GM23338 (cell line): ENCODE measurements around the gene SHISAL2B. TPM values are rescaled to one million over a fixed set of nuclear protein-coding genes. Genes with fewer than 3 reads are reported as not detected.

Experiments used
- ATAC-seq: fragments of 200-7000 bp; cut with Tn5 transposase; 3 replicates; pipeline ENCODE4 v1.9.1; 2020
- DNase-seq: peaks from one replicate; pipeline ENCODE4 v3.0.0-alpha.2; 2015; ENCODE audit warnings: low spot score
- H2AFZ ChIP-seq: fragments of 200-600 bp; sonication (generic); 2 replicates; pipeline ENCODE4 v1.8.0; 2016; ENCODE audit warnings: antibody characterized with exemption, mild to moderate bottlenecking, moderate library complexity
- H3F3A ChIP-seq: fragments of 200-600 bp; sonication (generic); replicated peaks from 2 replicates; pipeline ENCODE4 v1.8.0; 2017; ENCODE audit warnings: antibody characterized with exemption, mixed run types, low read depth
- H3K27ac ChIP-seq: fragments of 200-600 bp; sonication (generic); 2 replicates; pipeline ENCODE4 v1.6.1; 2016; ENCODE audit warnings: low read depth
- H3K27me3 ChIP-seq: fragments of 200-600 bp; sonication (generic); 2 replicates; pipeline ENCODE4 v1.8.0; 2016; ENCODE audit warnings: mild to moderate bottlenecking, mixed run types, moderate library complexity; ENCODE audit not compliant: insufficient read depth
- H3K36me3 ChIP-seq: fragments of 200-600 bp; sonication (generic); 2 replicates; pipeline ENCODE4 v1.8.0; 2016; ENCODE audit warnings: mild to moderate bottlenecking; ENCODE audit not compliant: insufficient read depth
- H3K4me1 ChIP-seq: fragments of 200-600 bp; sonication (generic); 2 replicates; pipeline ENCODE4 v1.8.0; 2016; ENCODE audit warnings: mild to moderate bottlenecking, moderate library complexity; ENCODE audit not compliant: insufficient read depth
- H3K4me2 ChIP-seq: fragments of 200-600 bp; sonication (generic); 2 replicates; pipeline ENCODE4 v1.7.1; 2017; ENCODE audit warnings: mixed run types
- H3K4me3 ChIP-seq: fragments of 200-600 bp; sonication (generic); 2 replicates; pipeline ENCODE4 v1.6.1; 2016; ENCODE audit warnings: mixed run types
- H3K79me2 ChIP-seq: fragments of 200-600 bp; sonication (generic); replicated peaks from 2 replicates; pipeline ENCODE4 v1.8.0; 2017; ENCODE audit warnings: mild to moderate bottlenecking; ENCODE audit not compliant: insufficient read depth
- H3K9me2 ChIP-seq: fragments of 200-600 bp; sonication (generic); 2 replicates; pipeline ENCODE4 v1.8.0; 2017; ENCODE audit not compliant: insufficient read depth
- H4K20me1 ChIP-seq: fragments of 200-600 bp; sonication (generic); replicated peaks from 2 replicates; pipeline ENCODE4 v1.8.0; 2017; ENCODE audit warnings: mild to moderate bottlenecking; ENCODE audit not compliant: insufficient read depth
- H3K27ac Mint-ChIP-seq: 2 replicates; pipeline ENCODE4 v1.8.0; 2020; ENCODE audit warnings: inconsistent platforms, mild to moderate bottlenecking, moderate library complexity, mixed read lengths
- H3K27me3 Mint-ChIP-seq: 3 replicates; pipeline ENCODE4 v1.8.0; 2022; ENCODE audit warnings: low read depth, mild to moderate bottlenecking, moderate library complexity, mixed read lengths, inconsistent platforms; ENCODE audit not compliant: insufficient read depth, poor library complexity
- H3K36me3 Mint-ChIP-seq: 3 replicates; pipeline ENCODE4 v1.8.0; 2021; ENCODE audit warnings: low read depth, mild to moderate bottlenecking, inconsistent platforms, moderate library complexity, mixed read lengths
- H3K4me1 Mint-ChIP-seq: 3 replicates; pipeline ENCODE4 v1.8.0; 2020; ENCODE audit warnings: mild to moderate bottlenecking, inconsistent platforms, mixed read lengths
- H3K4me3 Mint-ChIP-seq: 3 replicates; pipeline ENCODE4 v1.8.0; 2021; ENCODE audit warnings: moderate library complexity, mild to moderate bottlenecking, inconsistent platforms, mixed read lengths
- H3K9me3 Mint-ChIP-seq: 3 replicates; pipeline ENCODE4 v1.8.0; 2020; ENCODE audit warnings: moderate library complexity, mild to moderate bottlenecking, inconsistent platforms, mixed read lengths
- EZH2 ChIP-seq: fragments of 200-600 bp; sonication (generic); IDR thresholded peaks from one replicate; pipeline ENCODE4 v1.8.0; 2017; ENCODE audit warnings: antibody characterized with exemption, mild to moderate bottlenecking, low read depth; ENCODE audit not compliant: unreplicated experiment
- NANOG ChIP-seq: IDR thresholded peaks from 2 replicates; pipeline ENCODE4 v1.6.1; 2016; ENCODE audit warnings: antibody characterized with exemption, borderline replicate concordance
- POLR2AphosphoS5 ChIP-seq: IDR thresholded peaks from 2 replicates; pipeline ENCODE4 v1.6.1; 2016; ENCODE audit warnings: antibody characterized with exemption, low read depth
- STAT1 ChIP-seq: IDR thresholded peaks from one replicate; pipeline ENCODE4 v1.6.1; 2016; ENCODE audit warnings: antibody characterized with exemption; ENCODE audit not compliant: unreplicated experiment
- ZNF331 ChIP-seq: fragments of 250-450 bp; sonication (Bioruptor Pico); IDR thresholded peaks from 2 replicates; pipeline ENCODE4 v1.5.0; 2020; ENCODE audit warnings: low read depth, mild to moderate bottlenecking, moderate library complexity
- long read RNA-seq: library from polyadenylated mRNA; unstranded; transcript quantifications from one replicate; pipeline ENCODE4 v2.0.0, GENCODE V29; 2020; ENCODE audit not compliant: unreplicated experiment
- polyA plus RNA-seq: library from polyadenylated mRNA; unstranded; fragments of >200 nt; fragmentation: Nextera tagmentation; extraction: Ambion mirVana; gene quantifications from 2 replicates; pipeline ENCODE4 v1.2.1, GENCODE V29; 2016
- total RNA-seq: library from RNA; depleted of rRNA; stranded (reverse); fragments of >200 nt; shearing (Covaris generic); gene quantifications from 2 replicates; pipeline ENCODE4 v1.2.3, GENCODE V29; 2014; rRNA removed
- TF ChIP-seq, protein P1 (sequence below), 2 experiments: fragments of 200-600 bp in 1 of 2; sonication (generic) in 1 of 2; conservative IDR thresholded peaks; 2 replicates each; pipeline versions ENCODE4 v1.5.1 to v1.6.1; 2016 to 2017; ENCODE audit warnings: antibody characterized with exemption in 2 of 2, low read depth in 2 of 2, mild to moderate bottlenecking in 2 of 2, moderate library complexity in 1 of 2
- TF ChIP-seq, protein P2 (sequence below): IDR thresholded peaks from 2 replicates; pipeline ENCODE4 v1.6.1; 2016; ENCODE audit warnings: antibody characterized with exemption
- TF ChIP-seq, protein P3 (sequence below): IDR thresholded peaks from one replicate; pipeline ENCODE4 v1.6.1; 2018; ENCODE audit warnings: antibody characterized with exemption; ENCODE audit not compliant: unreplicated experiment

The SHISAL2B gene
- total RNA-seq (3.9 and 12.3 TPM in 2 replicates), polyA plus RNA-seq (21.1 and 24.4 TPM in 2 replicates)
- long read RNA-seq, transcript SHISAL2B-201 (3 exons, 847 nt), result major isoform, 6 of 8 reads
- long read RNA-seq, partial matches to known transcripts, result 0 of 8 reads
- long read RNA-seq, other reads (novel, unspliced or antisense), result 1 of 8 reads

DNA sequence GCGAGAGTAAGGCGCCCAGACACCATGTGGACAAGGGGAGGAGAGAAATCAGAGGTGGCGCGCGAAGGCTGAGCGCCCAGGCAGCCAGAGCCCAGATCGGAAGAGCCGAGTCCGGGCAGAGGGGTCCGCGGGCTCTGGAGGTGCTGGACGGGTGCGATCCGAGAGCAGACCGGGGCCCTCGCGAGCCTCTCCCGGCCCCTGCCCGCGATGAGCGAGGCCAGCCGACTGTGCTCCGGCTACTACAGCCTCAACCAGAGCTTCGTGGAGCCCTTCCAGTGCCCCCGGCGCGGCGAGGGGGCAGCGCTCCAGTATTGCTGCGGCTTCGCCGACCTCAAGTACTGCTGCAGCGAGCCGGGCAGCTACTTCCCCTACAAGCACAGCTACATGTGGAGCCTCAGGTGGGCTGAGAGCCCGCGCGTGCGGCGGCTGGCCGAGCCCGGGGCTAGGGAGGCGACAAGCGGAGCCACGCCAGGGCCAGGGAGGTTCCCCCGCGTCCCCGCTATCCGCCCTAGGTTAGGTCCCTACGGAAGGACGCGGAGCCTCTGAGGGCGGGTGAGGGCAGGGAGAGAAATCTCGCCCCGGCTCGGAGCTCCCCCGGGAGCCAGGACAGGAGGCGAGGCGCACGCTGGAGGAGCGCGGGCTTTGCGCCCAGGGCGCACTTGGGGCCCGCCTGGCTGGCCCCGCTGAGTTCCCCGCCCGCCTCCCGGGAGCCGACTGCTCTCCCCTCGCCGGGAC is at the start of gene SHISAL2B:
SHISAL2B (plus strand) TSS at position 87 of the 735 bp plus-strand sequence; CDS start at position 208, 121 bp downstream.
- peaks cover 25% of the 10 kb centered on the region for H3K27me3 Mint-ChIP-seq
- peaks cover 19% of the 10 kb centered on the region for H3K36me3 Mint-ChIP-seq
- H3K27ac Mint-ChIP-seq, result peak within 1 kb of the TSS; percentile 33
- H3K27ac ChIP-seq, result peak within 1 kb of the TSS; percentile 75; the same call in 1 of the 2 replicates
- H3K36me3 ChIP-seq, result no peaks in the 10 kb centered on the region; the same call in 1 of the 2 replicates
- H3F3A ChIP-seq, result no peaks in the 10 kb centered on the region
- peak within 1 kb of the TSS; percentile 86 for H3K4me2 ChIP-seq
- no peaks in the 10 kb centered on the region for H4K20me1 ChIP-seq
- H2AFZ ChIP-seq, result peak within 1 kb of the TSS; percentile 96
- H3K4me3 ChIP-seq, result peak within 1 kb of the TSS; percentile 59
- H3K9me3 Mint-ChIP-seq, result peaks cover 9% of the 10 kb centered on the region
- TF ChIP-seq POLR2AphosphoS5 (peak; percentile 46), NANOG (no peak), EZH2 (no peak)
- TF ChIP-seq, protein P1, sequence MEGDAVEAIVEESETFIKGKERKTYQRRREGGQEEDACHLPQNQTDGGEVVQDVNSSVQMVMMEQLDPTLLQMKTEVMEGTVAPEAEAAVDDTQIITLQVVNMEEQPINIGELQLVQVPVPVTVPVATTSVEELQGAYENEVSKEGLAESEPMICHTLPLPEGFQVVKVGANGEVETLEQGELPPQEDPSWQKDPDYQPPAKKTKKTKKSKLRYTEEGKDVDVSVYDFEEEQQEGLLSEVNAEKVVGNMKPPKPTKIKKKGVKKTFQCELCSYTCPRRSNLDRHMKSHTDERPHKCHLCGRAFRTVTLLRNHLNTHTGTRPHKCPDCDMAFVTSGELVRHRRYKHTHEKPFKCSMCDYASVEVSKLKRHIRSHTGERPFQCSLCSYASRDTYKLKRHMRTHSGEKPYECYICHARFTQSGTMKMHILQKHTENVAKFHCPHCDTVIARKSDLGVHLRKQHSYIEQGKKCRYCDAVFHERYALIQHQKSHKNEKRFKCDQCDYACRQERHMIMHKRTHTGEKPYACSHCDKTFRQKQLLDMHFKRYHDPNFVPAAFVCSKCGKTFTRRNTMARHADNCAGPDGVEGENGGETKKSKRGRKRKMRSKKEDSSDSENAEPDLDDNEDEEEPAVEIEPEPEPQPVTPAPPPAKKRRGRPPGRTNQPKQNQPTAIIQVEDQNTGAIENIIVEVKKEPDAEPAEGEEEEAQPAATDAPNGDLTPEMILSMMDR (conservative IDR thresholded peaks at IDR 0.05; ENCODE audit: low read depth in 2 of 2), result no peak
- peak within 1 kb of the TSS; percentile 82 for H3K4me3 Mint-ChIP-seq
- H3K9me2 ChIP-seq, result no peaks in the 10 kb centered on the region
- peaks cover 24% of the 10 kb centered on the region for H3K27me3 ChIP-seq
- H3K4me1 ChIP-seq, result peaks cover 24% of the 10 kb centered on the region
- DNase-seq (peak; percentile 79), ATAC-seq (peak; percentile 89)
- no peaks in the 10 kb centered on the region for H3K79me2 ChIP-seq
- peaks cover 42% of the 10 kb centered on the region for H3K4me1 Mint-ChIP-seq

DNA sequence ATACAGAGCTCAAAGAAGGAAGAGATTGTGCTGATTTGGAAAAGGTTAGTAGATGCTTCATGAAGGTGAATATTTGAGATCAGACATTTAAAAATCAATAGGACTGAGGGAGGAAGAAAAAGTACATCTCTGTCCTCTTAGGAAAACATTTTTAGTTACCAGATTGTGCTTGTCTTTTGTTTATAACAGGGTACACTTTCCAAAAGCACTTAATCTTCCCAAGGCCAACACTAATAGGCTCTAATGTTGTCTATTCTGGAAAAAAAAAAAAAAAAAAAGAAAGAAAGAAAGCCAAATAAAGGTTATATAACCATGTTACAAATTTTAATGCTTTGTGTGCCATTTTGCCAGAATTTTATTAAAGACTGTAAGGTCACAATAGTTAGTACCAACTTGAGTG is 45.5 kb upstream of the SHISAL2B start:
- Mint-ChIP-seq H3K9me3 (no peaks in the 10 kb centered on the region; the same call in 2 of the 3 replicates), H3K27ac (no peak overlapping the region), H3K27me3 (peaks cover 3% of the 10 kb centered on the region), H3K36me3 (peaks cover 3% of the 10 kb centered on the region; the same call in 1 of the 3 replicates), H3K4me3 (no peak overlapping the region), H3K4me1 (peaks cover 14% of the 10 kb centered on the region)
- Histone ChIP-seq H2AFZ (0 out of 2 replicates have a peak overlapping the region, but pooled peaks have one; percentile 7), H3K27me3 (no peaks in the 10 kb centered on the region), H3K27ac (no peak overlapping the region), H3K9me2 (0 out of 2 replicates have a peak, but pooled peaks cover 3% of the 10 kb centered on the region), H3K36me3 (no peaks in the 10 kb centered on the region), H3K4me1 (peaks cover 7% of the 10 kb centered on the region; the same call in 1 of the 2 replicates), H3K4me2 (no peak overlapping the region), H3K4me3 (no peak overlapping the region), H3F3A (no peaks in the 10 kb centered on the region), H3K79me2 (no peaks in the 10 kb centered on the region), H4K20me1 (no peaks in the 10 kb centered on the region)
- no peak for DNase-seq
- no peak for ATAC-seq
- TF ChIP-seq, protein P2, sequence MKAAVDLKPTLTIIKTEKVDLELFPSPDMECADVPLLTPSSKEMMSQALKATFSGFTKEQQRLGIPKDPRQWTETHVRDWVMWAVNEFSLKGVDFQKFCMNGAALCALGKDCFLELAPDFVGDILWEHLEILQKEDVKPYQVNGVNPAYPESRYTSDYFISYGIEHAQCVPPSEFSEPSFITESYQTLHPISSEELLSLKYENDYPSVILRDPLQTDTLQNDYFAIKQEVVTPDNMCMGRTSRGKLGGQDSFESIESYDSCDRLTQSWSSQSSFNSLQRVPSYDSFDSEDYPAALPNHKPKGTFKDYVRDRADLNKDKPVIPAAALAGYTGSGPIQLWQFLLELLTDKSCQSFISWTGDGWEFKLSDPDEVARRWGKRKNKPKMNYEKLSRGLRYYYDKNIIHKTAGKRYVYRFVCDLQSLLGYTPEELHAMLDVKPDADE, result no peak
- TF ChIP-seq EZH2 (no peak), NANOG (no peak), ZNF331 (CRISPR knock-in tag) (no peak), STAT1 (no peak)
- TF ChIP-seq, protein P3, sequence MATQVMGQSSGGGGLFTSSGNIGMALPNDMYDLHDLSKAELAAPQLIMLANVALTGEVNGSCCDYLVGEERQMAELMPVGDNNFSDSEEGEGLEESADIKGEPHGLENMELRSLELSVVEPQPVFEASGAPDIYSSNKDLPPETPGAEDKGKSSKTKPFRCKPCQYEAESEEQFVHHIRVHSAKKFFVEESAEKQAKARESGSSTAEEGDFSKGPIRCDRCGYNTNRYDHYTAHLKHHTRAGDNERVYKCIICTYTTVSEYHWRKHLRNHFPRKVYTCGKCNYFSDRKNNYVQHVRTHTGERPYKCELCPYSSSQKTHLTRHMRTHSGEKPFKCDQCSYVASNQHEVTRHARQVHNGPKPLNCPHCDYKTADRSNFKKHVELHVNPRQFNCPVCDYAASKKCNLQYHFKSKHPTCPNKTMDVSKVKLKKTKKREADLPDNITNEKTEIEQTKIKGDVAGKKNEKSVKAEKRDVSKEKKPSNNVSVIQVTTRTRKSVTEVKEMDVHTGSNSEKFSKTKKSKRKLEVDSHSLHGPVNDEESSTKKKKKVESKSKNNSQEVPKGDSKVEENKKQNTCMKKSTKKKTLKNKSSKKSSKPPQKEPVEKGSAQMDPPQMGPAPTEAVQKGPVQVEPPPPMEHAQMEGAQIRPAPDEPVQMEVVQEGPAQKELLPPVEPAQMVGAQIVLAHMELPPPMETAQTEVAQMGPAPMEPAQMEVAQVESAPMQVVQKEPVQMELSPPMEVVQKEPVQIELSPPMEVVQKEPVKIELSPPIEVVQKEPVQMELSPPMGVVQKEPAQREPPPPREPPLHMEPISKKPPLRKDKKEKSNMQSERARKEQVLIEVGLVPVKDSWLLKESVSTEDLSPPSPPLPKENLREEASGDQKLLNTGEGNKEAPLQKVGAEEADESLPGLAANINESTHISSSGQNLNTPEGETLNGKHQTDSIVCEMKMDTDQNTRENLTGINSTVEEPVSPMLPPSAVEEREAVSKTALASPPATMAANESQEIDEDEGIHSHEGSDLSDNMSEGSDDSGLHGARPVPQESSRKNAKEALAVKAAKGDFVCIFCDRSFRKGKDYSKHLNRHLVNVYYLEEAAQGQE, result no peak
